ENCODE results near the gene IREB2. TPM values are rescaled to one million over a fixed set of nuclear protein-coding genes. Genes with fewer than 3 reads are reported as not detected.

Gene IREB2
- total RNA-seq, 2 experiments from 2014 or later = 84.3 to 89.0 TPM

DNA sequence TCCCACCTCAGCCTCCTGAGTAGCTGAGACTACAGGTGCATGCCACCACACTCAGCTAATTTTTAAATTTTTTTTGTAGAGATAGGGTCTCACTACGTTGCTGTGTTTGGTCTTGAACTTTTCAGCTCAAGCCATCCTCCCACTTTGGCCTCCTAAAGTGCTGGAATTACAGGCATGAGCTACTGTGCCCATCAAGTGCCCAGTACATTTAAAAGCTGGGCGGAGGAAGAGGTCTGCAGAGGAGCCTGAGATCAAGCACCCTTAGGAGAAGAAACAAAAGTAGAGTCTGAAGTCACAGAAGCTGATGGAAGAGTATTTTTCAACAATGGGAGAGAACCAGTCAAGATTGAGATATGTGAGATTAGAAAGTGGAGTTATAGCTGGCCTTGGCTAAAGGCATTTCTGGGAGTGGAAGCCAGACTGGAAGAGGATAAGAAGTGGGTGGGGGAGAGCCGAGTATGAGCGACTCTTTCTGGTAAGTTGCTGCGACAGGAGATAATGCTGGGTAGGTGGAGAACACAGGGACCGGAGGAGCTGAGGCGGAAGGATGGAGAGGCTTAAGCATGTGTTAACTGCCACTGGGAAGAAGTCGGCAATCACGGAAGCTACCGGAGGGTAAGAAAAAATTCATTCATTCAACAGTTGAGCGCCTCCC lies 782 bp upstream of the IREB2 start:
- no peak for DNase-seq
- peak overlapping the region; percentile 37 to 79 for H3K27ac ChIP-seq (ENCODE audit: low read depth in 1 of 2, low read length in 2 of 2)
- Mint-ChIP-seq H3K4me1 (ENCODE audit: low read depth) (peaks cover 45% of the 10 kb centered on the region), H3K4me3 (peak overlapping the region; percentile 94), H3K27me3 (no peaks in the 10 kb centered on the region), H3K9me3 (no peaks in the 10 kb centered on the region), H3K36me3 (ENCODE audit: low read depth) (peaks cover 40% of the 10 kb centered on the region), H3K27ac (peak overlapping the region; percentile 97)
- POLR2A ChIA-PET = interaction anchor here (0.6 to 2.7 kb wide), 31 partner anchors 8 to 436 kb away, joined by 3 to 51 read pairs (median 6); partner anchors contain the start of genes CHRNA5, CIB2, DNAJA4 and HYKK
- H3K36me3 ChIP-seq (ENCODE audit: insufficient read depth, low read length) = peaks cover 21% of the 10 kb centered on the region
- no peaks in the 10 kb centered on the region for H3K27me3 ChIP-seq (ENCODE audit: control insufficient read depth in 1 of 2, insufficient read depth in 2 of 2, low read length in 2 of 2)
- no peak for ATAC-seq (ENCODE audit: poor library complexity)
- CTCF ChIA-PET = interaction anchor here (0.8 to 1.0 kb wide), 2 partner anchors 14 to 436 kb away, joined by 3 to 6 read pairs; partner anchors contain the start of gene MORF4L1
- TF ChIP-seq, protein P1, sequence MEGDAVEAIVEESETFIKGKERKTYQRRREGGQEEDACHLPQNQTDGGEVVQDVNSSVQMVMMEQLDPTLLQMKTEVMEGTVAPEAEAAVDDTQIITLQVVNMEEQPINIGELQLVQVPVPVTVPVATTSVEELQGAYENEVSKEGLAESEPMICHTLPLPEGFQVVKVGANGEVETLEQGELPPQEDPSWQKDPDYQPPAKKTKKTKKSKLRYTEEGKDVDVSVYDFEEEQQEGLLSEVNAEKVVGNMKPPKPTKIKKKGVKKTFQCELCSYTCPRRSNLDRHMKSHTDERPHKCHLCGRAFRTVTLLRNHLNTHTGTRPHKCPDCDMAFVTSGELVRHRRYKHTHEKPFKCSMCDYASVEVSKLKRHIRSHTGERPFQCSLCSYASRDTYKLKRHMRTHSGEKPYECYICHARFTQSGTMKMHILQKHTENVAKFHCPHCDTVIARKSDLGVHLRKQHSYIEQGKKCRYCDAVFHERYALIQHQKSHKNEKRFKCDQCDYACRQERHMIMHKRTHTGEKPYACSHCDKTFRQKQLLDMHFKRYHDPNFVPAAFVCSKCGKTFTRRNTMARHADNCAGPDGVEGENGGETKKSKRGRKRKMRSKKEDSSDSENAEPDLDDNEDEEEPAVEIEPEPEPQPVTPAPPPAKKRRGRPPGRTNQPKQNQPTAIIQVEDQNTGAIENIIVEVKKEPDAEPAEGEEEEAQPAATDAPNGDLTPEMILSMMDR (IDR thresholded peaks at IDR 0.05) = no peak
- intact Hi-C loops (cut with DNase I, micrococcal nuclease) = loop anchor here in 1 of 2 experiments (2.0 to 5.0 kb wide), 7 partner anchors 138 to 1505 kb away; partner anchors contain the start of genes DNAJA4, IDH3A, MORF4L1 and RCN2
- peak overlapping the region; percentile 61 for H3K4me3 ChIP-seq (ENCODE audit: low read length)
- no peaks in the 10 kb centered on the region for H3K9me3 ChIP-seq (ENCODE audit: control insufficient read depth in 1 of 2, insufficient read depth in 1 of 2, low read length in 2 of 2)
- H3K4me1 ChIP-seq (ENCODE audit: insufficient read depth, low read length) = peaks cover 30% of the 10 kb centered on the region

DNA sequence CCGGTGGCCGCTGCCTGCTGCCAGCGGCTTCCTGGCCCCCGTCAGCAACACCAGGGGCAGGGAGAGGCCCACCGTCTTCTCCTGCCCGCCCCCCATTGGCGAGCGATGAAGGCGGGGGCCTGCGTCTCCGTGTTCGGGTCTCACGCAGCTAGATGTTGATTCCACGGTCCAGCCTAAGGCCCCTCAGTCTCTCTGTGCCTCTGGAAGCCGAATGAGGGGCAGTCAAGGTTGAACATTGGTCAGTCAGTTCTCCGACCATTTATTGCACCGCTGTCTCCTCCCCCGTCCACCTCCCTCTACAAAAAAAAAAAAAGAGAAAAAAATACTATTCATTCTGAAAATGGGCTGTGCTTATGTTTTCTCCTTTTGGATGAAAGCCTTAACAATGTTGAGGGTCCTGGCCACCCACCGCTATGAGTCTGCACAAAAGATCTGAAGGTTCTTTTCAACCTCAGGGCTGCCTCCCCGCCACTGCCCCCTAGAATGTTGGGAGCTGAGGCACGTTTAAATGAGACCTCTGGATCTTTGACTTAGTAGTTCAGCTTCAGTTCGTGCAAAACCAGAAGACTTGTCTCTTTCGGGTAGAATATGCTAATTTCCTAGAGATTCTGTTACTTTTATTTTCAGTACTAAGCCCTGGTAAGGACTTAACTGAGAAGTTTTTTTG lies 736 bp downstream of the IREB2 start:
- peaks cover 34% of the 10 kb centered on the region for H3K4me1 ChIP-seq (ENCODE audit: insufficient read depth, low read length)
- H3K27ac Mint-ChIP-seq = peak overlapping the region; percentile 97
- DNase-seq (peak in 4 of 14 experiments; percentile 3 to 45 (median 23)), ATAC-seq (ENCODE audit: poor library complexity) (no peak)
- intact Hi-C loops (cut with DNase I, micrococcal nuclease) = loop anchor here (1.0 to 5.0 kb wide), 10 partner anchors 66 to 1506 kb away; partner anchors contain the start of genes DNAJA4 (in 1 of the 2), IDH3A (in 1 of the 2), MORF4L1 (in 1 of the 2) and PSMA4 (in 1 of the 2)
- H3K9me3 ChIP-seq (ENCODE audit: control insufficient read depth in 1 of 2, insufficient read depth in 1 of 2, low read length in 2 of 2) = no peaks in the 10 kb centered on the region
- H3K4me3 ChIP-seq (ENCODE audit: low read length) = peak overlapping the region; percentile 61
- H3K27ac ChIP-seq (ENCODE audit: low read depth in 1 of 2, low read length in 2 of 2) = peak overlapping the region; percentile 86 to 89
- ChIA-PET CTCF (interaction anchor here (0.9 to 1.0 kb wide), 2 partner anchors 11 to 139 kb away, joined by 3 read pairs; partner anchors contain the start of gene SKIC8), POLR2A (interaction anchor here (0.8 to 2.7 kb wide), 16 partner anchors 8 to 434 kb away, joined by 3 to 51 read pairs (median 8); partner anchors contain the start of genes CHRNA5, DNAJA4, HYKK and IDH3A)
- H3K4me1 Mint-ChIP-seq (ENCODE audit: low read depth) = peaks cover 58% of the 10 kb centered on the region
- peak overlapping the region; percentile 94 for H3K4me3 Mint-ChIP-seq
- H3K9me3 Mint-ChIP-seq = no peaks in the 10 kb centered on the region
- TF ChIP-seq, protein P1 (IDR thresholded peaks at IDR 0.05) = no peak
- no peaks in the 10 kb centered on the region for H3K27me3 Mint-ChIP-seq
- H3K27me3 ChIP-seq (ENCODE audit: control insufficient read depth in 1 of 2, insufficient read depth in 2 of 2, low read length in 2 of 2) = no peaks in the 10 kb centered on the region
- H3K36me3 Mint-ChIP-seq (ENCODE audit: low read depth) = peaks cover 53% of the 10 kb centered on the region
- peaks cover 31% of the 10 kb centered on the region for H3K36me3 ChIP-seq (ENCODE audit: insufficient read depth, low read length)

Data from CD4-positive, alpha-beta T cell (primary cell).